ENCODE results near the gene TTLL11. TPM values are rescaled to one million over a fixed set of nuclear protein-coding genes. Genes with fewer than 3 reads are reported as not detected.

TTLL11 gene
- total RNA-seq, 4 donors from 2014 or later: 3.2 to 11.8 (median 9.0) TPM

DNA sequence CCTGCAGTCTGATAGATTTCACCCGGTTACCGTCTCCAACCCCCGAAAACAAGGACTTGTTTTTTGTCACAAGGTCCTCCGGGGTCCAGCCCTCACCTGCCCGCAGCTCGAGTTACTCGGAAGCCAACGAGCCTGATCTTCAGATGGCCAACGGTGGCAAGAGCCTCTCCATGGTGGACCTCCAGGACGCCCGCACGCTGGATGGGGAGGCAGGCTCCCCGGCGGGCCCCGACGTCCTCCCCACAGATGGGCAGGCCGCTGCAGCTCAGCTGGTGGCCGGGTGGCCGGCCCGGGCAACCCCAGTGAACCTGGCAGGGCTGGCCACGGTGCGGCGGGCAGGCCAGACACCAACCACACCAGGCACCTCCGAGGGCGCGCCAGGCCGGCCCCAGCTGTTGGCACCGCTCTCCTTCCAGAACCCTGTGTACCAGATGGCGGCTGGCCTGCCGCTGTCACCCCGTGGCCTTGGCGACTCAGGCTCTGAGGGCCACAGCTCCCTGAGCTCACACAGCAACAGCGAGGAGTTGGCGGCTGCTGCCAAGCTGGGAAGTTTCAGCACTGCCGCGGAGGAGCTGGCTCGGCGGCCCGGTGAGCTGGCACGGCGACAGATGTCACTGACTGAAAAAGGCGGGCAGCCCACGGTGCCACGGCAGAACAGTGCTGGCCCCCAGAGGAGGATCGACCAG is 320.4 kb downstream of the TTLL11 start:
- intact Hi-C loops (cut with DNase I): no loop called here
- Histone ChIP-seq H3K4me1 (peaks cover 0 to 9% (median 0%) of the 10 kb centered on the region in 3 donors), H3K27me3 (no peaks in the 10 kb centered on the region), H3K27ac (no peak overlapping the region), H3K9me3 (no peaks in the 10 kb centered on the region), H3K36me3 (peaks cover 22 to 100% (median 56%) of the 10 kb centered on the region in 3 donors), H3K4me3 (no peak overlapping the region)
- no peak for TF ChIP-seq POLR2A (IDR thresholded peaks at IDR 0.05)
- TF ChIP-seq, protein P1, sequence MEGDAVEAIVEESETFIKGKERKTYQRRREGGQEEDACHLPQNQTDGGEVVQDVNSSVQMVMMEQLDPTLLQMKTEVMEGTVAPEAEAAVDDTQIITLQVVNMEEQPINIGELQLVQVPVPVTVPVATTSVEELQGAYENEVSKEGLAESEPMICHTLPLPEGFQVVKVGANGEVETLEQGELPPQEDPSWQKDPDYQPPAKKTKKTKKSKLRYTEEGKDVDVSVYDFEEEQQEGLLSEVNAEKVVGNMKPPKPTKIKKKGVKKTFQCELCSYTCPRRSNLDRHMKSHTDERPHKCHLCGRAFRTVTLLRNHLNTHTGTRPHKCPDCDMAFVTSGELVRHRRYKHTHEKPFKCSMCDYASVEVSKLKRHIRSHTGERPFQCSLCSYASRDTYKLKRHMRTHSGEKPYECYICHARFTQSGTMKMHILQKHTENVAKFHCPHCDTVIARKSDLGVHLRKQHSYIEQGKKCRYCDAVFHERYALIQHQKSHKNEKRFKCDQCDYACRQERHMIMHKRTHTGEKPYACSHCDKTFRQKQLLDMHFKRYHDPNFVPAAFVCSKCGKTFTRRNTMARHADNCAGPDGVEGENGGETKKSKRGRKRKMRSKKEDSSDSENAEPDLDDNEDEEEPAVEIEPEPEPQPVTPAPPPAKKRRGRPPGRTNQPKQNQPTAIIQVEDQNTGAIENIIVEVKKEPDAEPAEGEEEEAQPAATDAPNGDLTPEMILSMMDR (IDR thresholded peaks at IDR 0.05): no peak
- no peak for DNase-seq
- WGBS, 2 donors: 70 to 97% methylated on average over 8 to 12 of the region's 45 CpGs

Small RNA genes lying within 50 kb of the gene (small RNA-seq; reads per million reads assigned to genes)
- gene MIR4478: 0 reads per million in 4 donors

Other genes starting within 250 kb of the TTLL11 start
- gene NDUFA8, start 66.5 kb upstream of the TTLL11 start, total RNA-seq: 10 to 100 TPM; 40.6 to 48.0 (median 45.7) TPM
- not detected for gene MORN5, start 66.6 kb upstream of the TTLL11 start, total RNA-seq
- 1 to 10 TPM in 1 of 4 donors, under 1 TPM in 2, not detected in 1; 0.53 to 4.6 (median 0.95) TPM for gene LHX6, start 135.6 kb upstream of the TTLL11 start, total RNA-seq
- 10 to 100 TPM in 1 of 4 donors, 1 to 10 TPM in 3; 2.5 to 16.9 (median 8.2) TPM for gene RBM18, start 171.5 kb upstream of the TTLL11 start, total RNA-seq
- 10 to 100 TPM; 23.9 to 48.6 (median 40.4) TPM for gene MRRF, start 171.6 kb upstream of the TTLL11 start, total RNA-seq